ENCODE results near the gene FZD4.

FZD4 gene

GRCh38 chr11:86933891-86934581 lies 21.2 kb downstream of the FZD4 start:
- DNase-seq: no peak
- no peak overlapping the region for H3K4me3 ChIP-seq (ENCODE audit: low read depth, low read length)
- no peak for TF ChIP-seq CTCF (IDR thresholded peaks at IDR 0.05; ENCODE audit: low read depth, low read length)
- no peaks in the 10 kb centered on the region for H3K9me3 ChIP-seq
- no peaks in the 10 kb centered on the region for H3K36me3 ChIP-seq
- H3K4me1 ChIP-seq: no peaks in the 10 kb centered on the region
- H3K27me3 ChIP-seq: no peaks in the 10 kb centered on the region

- no peaks in the 10 kb centered on the region for H3K9me3 ChIP-seq
- H3K27me3 ChIP-seq: no peaks in the 10 kb centered on the region
- no peaks in the 10 kb centered on the region for H3K4me1 ChIP-seq
- DNase-seq: no peak
- H3K36me3 ChIP-seq: no peaks in the 10 kb centered on the region
- no peak for TF ChIP-seq CTCF (IDR thresholded peaks at IDR 0.05; ENCODE audit: low read depth, low read length)
- H3K4me3 ChIP-seq (ENCODE audit: low read depth, low read length): no peak overlapping the region
These were observed 22.0 kb downstream of the FZD4 start for GRCh38 chr11:86932924-86933875.

GRCh38 chr11:86932259-86932585 lies 23.0 kb downstream of the FZD4 start:
- Histone ChIP-seq H3K27me3 (no peaks in the 10 kb centered on the region), H3K4me1 (no peaks in the 10 kb centered on the region), H3K4me3 (ENCODE audit: low read depth, low read length) (no peak overlapping the region), H3K9me3 (no peaks in the 10 kb centered on the region), H3K36me3 (no peaks in the 10 kb centered on the region)
- no peak for DNase-seq
- no peak for TF ChIP-seq CTCF (IDR thresholded peaks at IDR 0.05; ENCODE audit: low read depth, low read length)

- H3K36me3 ChIP-seq: no peaks in the 10 kb centered on the region
- no peak for TF ChIP-seq CTCF (IDR thresholded peaks at IDR 0.05; ENCODE audit: low read depth, low read length)
- no peaks in the 10 kb centered on the region for H3K9me3 ChIP-seq
- H3K27me3 ChIP-seq: no peaks in the 10 kb centered on the region
- H3K4me3 ChIP-seq (ENCODE audit: low read depth, low read length): no peak overlapping the region
- no peak for DNase-seq
- H3K4me1 ChIP-seq: no peaks in the 10 kb centered on the region
These were observed 23.5 kb downstream of the FZD4 start for GRCh38 chr11:86931548-86932258.

GRCh38 chr11:86930957-86931547 lies 24.1 kb downstream of the FZD4 start:
- H3K4me1 ChIP-seq: no peaks in the 10 kb centered on the region

More at GRCh38 chr11:86930957-86931547, 24.1 kb downstream of the FZD4 start:
- Histone ChIP-seq H3K9me3 (no peaks in the 10 kb centered on the region), H3K36me3 (no peaks in the 10 kb centered on the region), H3K27me3 (no peaks in the 10 kb centered on the region), H3K4me3 (ENCODE audit: low read depth, low read length) (no peak overlapping the region)
- TF ChIP-seq CTCF (IDR thresholded peaks at IDR 0.05; ENCODE audit: low read depth, low read length): no peak
- DNase-seq: no peak

Data from BE2C (cell line).